Stomach (tissue), 9 donors: ENCODE data around the gene OCRL. TPM values are rescaled to one million over a fixed set of nuclear protein-coding genes. Genes with fewer than 3 reads are reported as not detected.

ENCODE experiments used
- DNase-seq, 2 donors: peaks; one replicate each; pipeline versions ENCODE4 v3.0.0 to v3.0.0-alpha.2; 2013 to 2019
- H3K27ac ChIP-seq, 5 donors: fragments of 200-600 bp in 4 of 5; sonication (generic) in 4 of 5; one replicate each; pipeline ENCODE4 v1.5.1; 2013 to 2019; ENCODE audit warnings: mild to moderate bottlenecking in 1 of 5, moderate library complexity in 1 of 5
- H3K27me3 ChIP-seq, 3 donors: fragments of 200-600 bp; sonication (generic); one replicate each; pipeline ENCODE4 v1.5.1; 2017 to 2019; ENCODE audit warnings: mixed run types in 1 of 3
- H3K36me3 ChIP-seq, 4 donors: fragments of 200-600 bp; sonication (generic); 1 replicate in 3 of 4; 2 replicates in 1 of 4; pipeline ENCODE4 v1.5.1; 2016 to 2019
- H3K4me1 ChIP-seq, 4 donors: fragments of 200-600 bp; sonication (generic); one replicate each; pipeline ENCODE4 v1.5.1; 2016 to 2019
- H3K4me3 ChIP-seq, 4 donors: fragments of 200-600 bp; sonication (generic) in 3 of 4; one replicate each; pipeline ENCODE4 v1.5.1; 2016 to 2019; ENCODE audit warnings: mild to moderate bottlenecking in 1 of 4
- H3K9me3 ChIP-seq, 4 donors: fragments of 200-600 bp; sonication (generic); one replicate each; pipeline ENCODE4 v1.5.1; 2016 to 2019
- CTCF ChIP-seq, 7 experiments: fragments of 450-650 bp in 4 of 7; fragments of 200-600 bp in 3 of 7; sonication (generic) in 3 of 7; IDR thresholded peaks; one replicate each; pipeline ENCODE4 v1.5.1; 2016 to 2019; ENCODE audit warnings: antibody characterized with exemption in 7 of 7, control low read depth in 2 of 7, mild to moderate bottlenecking in 1 of 7
- EP300 ChIP-seq: sonication (generic); formaldehyde crosslinking; IDR thresholded peaks from one replicate; pipeline ENCODE4 v1.6.1; 2017; ENCODE audit warnings: antibody characterized with exemption
- POLR2A ChIP-seq, 4 donors: fragments of 450-650 bp; IDR thresholded peaks; one replicate each; pipeline ENCODE4 v1.6.1; 2016; ENCODE audit warnings: antibody characterized with exemption in 4 of 4, control low read depth in 2 of 4, mild to moderate bottlenecking in 1 of 4, moderate library complexity in 1 of 4
- POLR2AphosphoS5 ChIP-seq, 3 donors: sonication (generic); formaldehyde crosslinking; IDR thresholded peaks; one replicate each; pipeline ENCODE4 v1.6.1; 2016; ENCODE audit warnings: antibody characterized with exemption in 3 of 3
- WGBS, 5 donors: extraction: QIAGEN DNeasy Blood & Tissue Kit in 3 of 5; methylation state at CpG; one replicate each; pipeline versions ENCODE4 v1.1.5 to v1.1.7; 2013 to 2018; 5-methylcytosine and 5-hydroxymethylcytosine counted together
- intact Hi-C: fragments of 100-400 bp; cut with DNase I; formaldehyde crosslinking; loops from one replicate; pipeline ENCODE4 v1.15.1; 2023; ENCODE audit warnings: low total_unique reads
- polyA plus RNA-seq, 3 donors: library from polyadenylated mRNA; stranded (reverse); fragments of 200-250 nt; gene quantifications; one replicate each; pipeline ENCODE4 v1.2.3, GENCODE V29; 2013
- total RNA-seq, 5 donors: library from RNA; depleted of rRNA; stranded (reverse); fragments of >200 nt; gene quantifications; one replicate each; pipeline versions ENCODE4 v1.1.0 to v1.2.3, GENCODE V29; 2014 to 2016
- donor health status: healthy with polysubstance abuse.
- donor health status: Bipolar disorder and iron deficiency.
- donor health status: healthy.

The OCRL gene
- total and polyA plus RNA-seq, 8 donors = 7.9 to 36.2 (median 17.9) TPM

GRCh38 chrX:129622757-129623301 lies 82.8 kb downstream of the OCRL start:
- no peak overlapping the region for H3K27ac ChIP-seq
- no peaks in the 10 kb centered on the region for H3K27me3 ChIP-seq
- no peak overlapping the region for H3K4me3 ChIP-seq
- no peak for DNase-seq
- H3K4me1 ChIP-seq = no peaks in the 10 kb centered on the region
- no peaks in the 10 kb centered on the region for H3K9me3 ChIP-seq
- intact Hi-C loops = no loop called here
- H3K36me3 ChIP-seq = no peaks in the 10 kb centered on the region
- TF ChIP-seq POLR2AphosphoS5 (IDR thresholded peaks at IDR 0.05) (no peak), POLR2A (IDR thresholded peaks at IDR 0.05) (no peak), EP300 (no peak), CTCF (IDR thresholded peaks at IDR 0.05) (no peak)
- WGBS, 5 donors = 71 to 76% (median 74%) methylated on average over 9 to 10 of the region's 10 CpGs

- Histone ChIP-seq H3K4me1 (no peaks in the 10 kb centered on the region), H3K27ac (no peak overlapping the region), H3K36me3 (no peaks in the 10 kb centered on the region), H3K4me3 (no peak overlapping the region), H3K27me3 (no peaks in the 10 kb centered on the region), H3K9me3 (no peaks in the 10 kb centered on the region)
- DNase-seq = no peak
- 46 to 66% (median 49%) methylated on average over 3 of the region's 3 CpGs for WGBS, 5 donors
- intact Hi-C loops = no loop called here
- no peak for TF ChIP-seq POLR2AphosphoS5 (IDR thresholded peaks at IDR 0.05)
- TF ChIP-seq CTCF (IDR thresholded peaks at IDR 0.05) = no peak
- no peak for TF ChIP-seq EP300
- no peak for TF ChIP-seq POLR2A (IDR thresholded peaks at IDR 0.05)
Observed at GRCh38 chrX:129626026-129626425, 86.0 kb downstream of the OCRL start.

- 65 to 87% (median 75%) methylated on average over 4 to 7 of the region's 7 CpGs for WGBS, 5 donors
- no peaks in the 10 kb centered on the region for H3K36me3 ChIP-seq
- peaks cover 0 to 5% (median 0%) of the 10 kb centered on the region in 4 donors for H3K9me3 ChIP-seq
- H3K27me3 ChIP-seq = no peaks in the 10 kb centered on the region
- DNase-seq = no peak
- intact Hi-C loops = no loop called here
- no peak for TF ChIP-seq CTCF (IDR thresholded peaks at IDR 0.05)
- TF ChIP-seq POLR2A (IDR thresholded peaks at IDR 0.05) = no peak
- no peak for TF ChIP-seq EP300
- TF ChIP-seq POLR2AphosphoS5 (IDR thresholded peaks at IDR 0.05) = no peak
- no peaks in the 10 kb centered on the region for H3K4me1 ChIP-seq
- H3K4me3 ChIP-seq = no peak overlapping the region
- H3K27ac ChIP-seq = no peak overlapping the region
Observed at GRCh38 chrX:129629837-129630236, 89.8 kb downstream of the OCRL start.

GRCh38 chrX:129631849-129632248 lies 91.8 kb downstream of the OCRL start:
- Histone ChIP-seq H3K27me3 (no peaks in the 10 kb centered on the region), H3K36me3 (no peaks in the 10 kb centered on the region), H3K27ac (no peak overlapping the region), H3K4me1 (no peaks in the 10 kb centered on the region), H3K9me3 (peaks cover 0 to 5% (median 0%) of the 10 kb centered on the region in 4 donors), H3K4me3 (no peak overlapping the region)
- intact Hi-C loops = no loop called here
- DNase-seq = no peak
- WGBS, 5 donors = 79 to 92% (median 89%) methylated on average over 5 of the region's 5 CpGs
- TF ChIP-seq CTCF (IDR thresholded peaks at IDR 0.05) (no peak), POLR2A (IDR thresholded peaks at IDR 0.05) (no peak), EP300 (no peak), POLR2AphosphoS5 (IDR thresholded peaks at IDR 0.05) (no peak)
